Measurements from ENCODE around the gene CYP2C18. TPM values are rescaled to one million over a fixed set of nuclear protein-coding genes. Genes with fewer than 3 reads are reported as not detected.
"Not testable (repeated sequence)": the region's sequence is repeated elsewhere in the genome, so short reads cannot be mapped to it uniquely, and the experiment has no call there.

The CYP2C18 gene
- total RNA-seq, 6 experiments from 2014 or later = not detected

GRCh38 chr10:94757916-94758315 lies 74.4 kb downstream of the CYP2C18 start:
- Mint-ChIP-seq H3K9me3 (peaks cover 48% of the 10 kb centered on the region), H3K27ac (no peak overlapping the region), H3K36me3 (ENCODE audit: low read depth) (no peaks in the 10 kb centered on the region), H3K27me3 (ENCODE audit: insufficient read depth) (no peaks in the 10 kb centered on the region; the same call in 1 of the 2 replicates), H3K4me3 (no peak overlapping the region), H3K4me1 (ENCODE audit: low read depth) (no peaks in the 10 kb centered on the region)
- DNase-seq = no peak
- no peak for TF ChIP-seq CTCF (IDR thresholded peaks at IDR 0.05)

GRCh38 chr10:94760586-94761178 lies 77.2 kb downstream of the CYP2C18 start:
- Mint-ChIP-seq H3K36me3 (ENCODE audit: low read depth) (no peaks in the 10 kb centered on the region), H3K4me3 (no peak overlapping the region), H3K27ac (no peak overlapping the region), H3K9me3 (peaks cover 41% of the 10 kb centered on the region), H3K27me3 (ENCODE audit: insufficient read depth) (no peaks in the 10 kb centered on the region; the same call in 1 of the 2 replicates), H3K4me1 (ENCODE audit: low read depth) (no peaks in the 10 kb centered on the region)
- no peak for DNase-seq
- TF ChIP-seq CTCF (IDR thresholded peaks at IDR 0.05) = no peak

- peaks cover 29% of the 10 kb centered on the region for H3K9me3 Mint-ChIP-seq
- TF ChIP-seq CTCF (IDR thresholded peaks at IDR 0.05) = no peak
- H3K27me3 Mint-ChIP-seq (ENCODE audit: insufficient read depth) = no peaks in the 10 kb centered on the region; the same call in 1 of the 2 replicates
- H3K27ac Mint-ChIP-seq = no peak within 1 kb of the TSS
- H3K4me3 Mint-ChIP-seq = no peak within 1 kb of the TSS
- no peak for DNase-seq
- no peaks in the 10 kb centered on the region for H3K4me1 Mint-ChIP-seq (ENCODE audit: low read depth)
- H3K36me3 Mint-ChIP-seq (ENCODE audit: low read depth) = no peaks in the 10 kb centered on the region
Observed at GRCh38 chr10:94762393-94762792, 78.9 kb downstream of the CYP2C18 start, which contains the start of gene CYP2C19. CYP2C19 (plus strand) TSS chr10:94762681; CDS start chr10:94762706, 25 bp downstream.

GRCh38 chr10:94775425-94775824 lies 91.9 kb downstream of the CYP2C18 start:
- not testable (repeated sequence) for H3K4me3 Mint-ChIP-seq; H3K27ac Mint-ChIP-seq; DNase-seq; H3K36me3 Mint-ChIP-seq (ENCODE audit: low read depth); H3K27me3 Mint-ChIP-seq (ENCODE audit: insufficient read depth); H3K4me1 Mint-ChIP-seq (ENCODE audit: low read depth)
- peaks cover 46% of the 10 kb centered on the region for H3K9me3 Mint-ChIP-seq

GRCh38 chr10:94777886-94778458 lies 94.4 kb downstream of the CYP2C18 start:
- no peaks in the 10 kb centered on the region for H3K36me3 Mint-ChIP-seq (ENCODE audit: low read depth)
- H3K27me3 Mint-ChIP-seq (ENCODE audit: insufficient read depth) = no peaks in the 10 kb centered on the region
- no peak for DNase-seq
- TF ChIP-seq CTCF (IDR thresholded peaks at IDR 0.05) = no peak
- no peak overlapping the region for H3K27ac Mint-ChIP-seq
- peaks cover 30% of the 10 kb centered on the region for H3K9me3 Mint-ChIP-seq
- no peaks in the 10 kb centered on the region for H3K4me1 Mint-ChIP-seq (ENCODE audit: low read depth)
- H3K4me3 Mint-ChIP-seq = no peak overlapping the region

- Mint-ChIP-seq H3K4me1 (ENCODE audit: low read depth) (no peaks in the 10 kb centered on the region), H3K27me3 (ENCODE audit: insufficient read depth) (no peaks in the 10 kb centered on the region), H3K9me3 (peaks cover 4% of the 10 kb centered on the region), H3K27ac (no peak overlapping the region), H3K4me3 (no peak overlapping the region), H3K36me3 (ENCODE audit: low read depth) (no peaks in the 10 kb centered on the region)
- TF ChIP-seq CTCF (IDR thresholded peaks at IDR 0.05) = no peak
- DNase-seq = no peak
Observed at GRCh38 chr10:94780844-94781243, 97.3 kb downstream of the CYP2C18 start.
